ENCODE data around the gene ELFN2. TPM values are rescaled to one million over a fixed set of nuclear protein-coding genes. Genes with fewer than 3 reads are reported as not detected.

The ELFN2 gene
- total RNA-seq, 4 donors from 2014 or later = 0.30 to 4.4 (median 3.1) TPM

DNA sequence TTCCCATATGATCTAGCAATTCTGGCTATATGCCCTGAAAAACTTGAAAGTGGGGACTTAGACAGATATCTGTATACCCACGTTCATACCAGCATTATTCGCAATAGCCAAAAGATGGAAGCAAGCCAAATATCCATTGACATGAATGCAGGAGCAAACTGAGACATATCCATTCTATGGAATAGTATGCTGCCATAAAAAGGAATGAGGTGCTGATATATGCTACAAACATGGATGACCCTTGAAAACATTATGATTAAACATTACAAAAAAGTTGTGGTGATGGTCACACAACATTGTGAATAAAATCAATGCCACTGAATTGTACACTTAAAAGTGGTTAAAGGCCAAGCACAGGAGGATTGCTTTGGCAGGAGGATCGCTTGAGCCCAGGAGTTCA, 33.4 kb upstream of the ELFN2 start:
- WGBS, 2 donors = 74 to 84% methylated on average over 3 of the region's 3 CpGs
- H3K27me3 ChIP-seq = peaks cover 0 to 32% of the 10 kb centered on the region in 2 donors
- TF ChIP-seq EP300 (IDR thresholded peaks at IDR 0.05) (no peak), POLR2A (IDR thresholded peaks at IDR 0.05) (no peak)
- TF ChIP-seq, protein P1, sequence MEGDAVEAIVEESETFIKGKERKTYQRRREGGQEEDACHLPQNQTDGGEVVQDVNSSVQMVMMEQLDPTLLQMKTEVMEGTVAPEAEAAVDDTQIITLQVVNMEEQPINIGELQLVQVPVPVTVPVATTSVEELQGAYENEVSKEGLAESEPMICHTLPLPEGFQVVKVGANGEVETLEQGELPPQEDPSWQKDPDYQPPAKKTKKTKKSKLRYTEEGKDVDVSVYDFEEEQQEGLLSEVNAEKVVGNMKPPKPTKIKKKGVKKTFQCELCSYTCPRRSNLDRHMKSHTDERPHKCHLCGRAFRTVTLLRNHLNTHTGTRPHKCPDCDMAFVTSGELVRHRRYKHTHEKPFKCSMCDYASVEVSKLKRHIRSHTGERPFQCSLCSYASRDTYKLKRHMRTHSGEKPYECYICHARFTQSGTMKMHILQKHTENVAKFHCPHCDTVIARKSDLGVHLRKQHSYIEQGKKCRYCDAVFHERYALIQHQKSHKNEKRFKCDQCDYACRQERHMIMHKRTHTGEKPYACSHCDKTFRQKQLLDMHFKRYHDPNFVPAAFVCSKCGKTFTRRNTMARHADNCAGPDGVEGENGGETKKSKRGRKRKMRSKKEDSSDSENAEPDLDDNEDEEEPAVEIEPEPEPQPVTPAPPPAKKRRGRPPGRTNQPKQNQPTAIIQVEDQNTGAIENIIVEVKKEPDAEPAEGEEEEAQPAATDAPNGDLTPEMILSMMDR (IDR thresholded peaks at IDR 0.05) = no peak
- H3K36me3 ChIP-seq = no peaks in the 10 kb centered on the region
- no peak overlapping the region for H3K27ac ChIP-seq
- no peak overlapping the region for H3K4me3 ChIP-seq
- peaks cover 0 to 6% (median 0%) of the 10 kb centered on the region in 4 donors for H3K4me1 ChIP-seq
- no peaks in the 10 kb centered on the region for H3K9me3 ChIP-seq
- DNase-seq (ENCODE audit: low spot score in 2 of 2) = no peak

DNA sequence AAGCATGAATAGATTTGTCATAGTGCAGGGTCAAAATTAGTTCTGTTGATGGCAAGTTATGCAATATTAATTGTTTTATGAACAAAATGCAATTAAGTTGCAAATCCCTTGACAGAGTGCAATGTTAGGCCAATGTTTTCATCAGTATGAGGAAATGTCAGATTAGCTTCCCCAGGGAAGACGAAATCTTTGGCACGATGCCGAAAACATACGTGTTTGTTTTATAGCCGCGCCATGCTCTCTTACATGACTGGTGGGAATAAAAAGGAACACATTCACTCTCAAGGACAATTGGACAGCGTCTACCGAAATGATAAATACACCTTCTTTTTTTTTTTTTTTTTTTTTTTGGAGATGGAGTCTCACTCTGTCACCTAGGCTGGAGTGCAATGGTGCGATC, 31.9 kb upstream of the ELFN2 start:
- no peak for TF ChIP-seq POLR2A (IDR thresholded peaks at IDR 0.05)
- TF ChIP-seq, protein P1 (IDR thresholded peaks at IDR 0.05) = no peak
- TF ChIP-seq EP300 (IDR thresholded peaks at IDR 0.05) = no peak
- no peaks in the 10 kb centered on the region for H3K9me3 ChIP-seq
- no peak for DNase-seq (ENCODE audit: low spot score in 2 of 2)
- H3K4me1 ChIP-seq = peaks cover 0 to 3% (median 0%) of the 10 kb centered on the region in 4 donors
- peaks cover 0 to 42% of the 10 kb centered on the region in 2 donors for H3K27me3 ChIP-seq
- whole genome bisulfite sequencing, 2 donors = 66 to 75% methylated on average over 9 of the region's 9 CpGs
- H3K27ac ChIP-seq = no peak overlapping the region
- H3K36me3 ChIP-seq = no peaks in the 10 kb centered on the region
- H3K4me3 ChIP-seq = no peak overlapping the region

DNA sequence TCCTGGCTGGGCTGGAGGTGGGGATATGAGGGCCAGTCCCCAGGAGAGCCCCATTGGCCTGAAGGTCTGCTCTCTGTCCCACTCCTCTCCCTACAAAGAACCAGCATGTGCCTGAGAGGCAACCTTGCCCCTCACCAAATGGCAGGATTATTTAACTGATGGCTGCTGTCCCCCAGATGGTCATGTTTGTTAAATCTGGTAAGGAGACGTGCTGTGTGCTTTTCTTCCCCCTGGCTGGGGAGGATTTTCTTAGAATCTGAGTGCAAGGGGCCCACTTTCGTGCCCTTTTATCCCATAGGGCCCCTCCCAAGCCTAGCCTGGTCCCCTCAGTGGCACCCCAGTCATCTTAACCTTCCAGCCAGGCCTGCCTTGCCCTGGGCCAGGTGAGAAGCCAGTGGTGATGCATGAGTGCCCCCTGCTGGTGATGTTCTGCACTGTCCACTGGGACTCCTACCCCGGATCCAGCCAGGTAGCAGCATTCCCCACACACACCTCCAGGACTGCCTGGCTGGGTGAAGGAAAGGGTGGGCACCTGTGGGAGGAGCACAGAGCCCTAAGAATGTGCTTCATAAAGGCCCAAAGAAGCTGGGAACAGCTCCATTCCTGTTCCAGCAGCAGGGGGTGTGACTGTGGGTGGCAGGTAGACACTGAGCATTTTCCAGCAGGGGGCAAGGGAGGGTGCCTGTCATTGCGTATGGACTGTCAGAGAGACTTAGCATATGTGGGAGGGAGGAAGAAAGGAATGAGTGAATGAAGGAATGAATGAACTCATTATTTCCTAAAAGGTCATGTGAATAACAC, 30.0 kb upstream of the ELFN2 start:
- WGBS, 2 donors = 36 to 52% methylated on average over 4 of the region's 4 CpGs
- Histone ChIP-seq H3K4me3 (no peak overlapping the region), H3K27ac (no peak overlapping the region), H3K27me3 (peaks cover 0 to 50% of the 10 kb centered on the region in 2 donors), H3K36me3 (no peaks in the 10 kb centered on the region), H3K9me3 (no peaks in the 10 kb centered on the region), H3K4me1 (no peaks in the 10 kb centered on the region)
- TF ChIP-seq EP300 (IDR thresholded peaks at IDR 0.05) (no peak), POLR2A (IDR thresholded peaks at IDR 0.05) (no peak)
- TF ChIP-seq, protein P1 (IDR thresholded peaks at IDR 0.05) = peak; percentile 62 to 91 (median 82)
- DNase-seq (ENCODE audit: low spot score in 2 of 2) = peak; percentile 54 to 81

DNA sequence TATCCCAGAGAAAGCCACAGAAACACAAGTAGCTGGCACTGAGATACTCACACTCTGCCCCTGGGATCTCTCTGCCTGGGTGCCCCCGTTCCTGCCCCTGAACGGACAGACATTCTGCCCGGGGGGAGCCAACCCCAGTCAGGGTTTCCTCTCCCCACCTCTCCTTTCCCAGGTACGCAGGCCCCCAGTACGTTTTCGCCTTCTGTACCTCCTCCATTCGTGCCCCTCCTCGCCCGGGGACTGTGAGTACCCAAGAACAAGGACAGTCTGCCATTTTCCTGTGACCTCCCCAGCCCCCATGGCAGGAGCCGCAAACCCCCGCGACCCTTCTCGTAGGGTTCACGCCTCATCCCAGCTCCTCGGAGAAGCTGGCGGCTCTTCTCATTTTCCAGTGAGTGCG, 29.1 kb upstream of the ELFN2 start:
- Histone ChIP-seq H3K4me3 (no peak overlapping the region), H3K9me3 (peaks cover 0 to 5% (median 0%) of the 10 kb centered on the region in 4 donors), H3K27me3 (peaks cover 0 to 50% of the 10 kb centered on the region in 2 donors), H3K4me1 (no peaks in the 10 kb centered on the region), H3K27ac (no peak overlapping the region), H3K36me3 (no peaks in the 10 kb centered on the region)
- TF ChIP-seq, protein P1 (IDR thresholded peaks at IDR 0.05) = no peak
- TF ChIP-seq POLR2A (IDR thresholded peaks at IDR 0.05) (no peak), EP300 (IDR thresholded peaks at IDR 0.05) (no peak)
- 68 to 69% methylated on average over 17 of the region's 17 CpGs for WGBS, 2 donors
- no peak for DNase-seq (ENCODE audit: low spot score in 2 of 2)

DNA sequence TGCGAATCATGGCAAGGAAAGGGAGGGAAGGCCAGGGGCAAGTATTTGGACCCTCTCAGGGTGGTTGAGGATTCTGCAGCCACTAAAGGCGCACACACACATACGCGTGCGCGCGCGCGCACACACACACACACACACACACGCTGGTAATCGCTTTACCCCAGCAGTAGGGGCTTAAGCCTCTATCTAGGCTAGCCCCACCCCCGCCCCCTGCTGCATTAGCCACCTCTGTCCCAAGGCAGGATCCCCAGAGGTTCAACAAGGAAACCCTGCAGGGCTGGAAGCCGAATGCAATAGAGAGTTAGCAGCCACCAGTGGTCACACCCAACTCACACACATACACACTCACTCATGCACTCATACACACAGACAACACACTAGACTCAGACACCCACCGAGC, 28.6 kb upstream of the ELFN2 start:
- WGBS, 2 donors = 79 to 83% methylated on average over 14 of the region's 14 CpGs
- DNase-seq (ENCODE audit: low spot score in 2 of 2) = no peak
- H3K27me3 ChIP-seq = peaks cover 0 to 50% of the 10 kb centered on the region in 2 donors

More for the DNA sequence above, 28.6 kb upstream of the ELFN2 start:
- Histone ChIP-seq H3K9me3 (peaks cover 0 to 9% (median 1%) of the 10 kb centered on the region in 4 donors), H3K36me3 (no peaks in the 10 kb centered on the region), H3K4me1 (no peaks in the 10 kb centered on the region), H3K27ac (no peak overlapping the region), H3K4me3 (no peak overlapping the region)
- TF ChIP-seq, protein P1 (IDR thresholded peaks at IDR 0.05) = no peak
- TF ChIP-seq EP300 (IDR thresholded peaks at IDR 0.05) (no peak), POLR2A (IDR thresholded peaks at IDR 0.05) (no peak)

Measured in tibial nerve (tissue), 4 donors.